ENCODE measurements around the gene AZU1. TPM values are rescaled to one million over a fixed set of nuclear protein-coding genes. Genes with fewer than 3 reads are reported as not detected.

Gene AZU1
- total and polyA plus RNA-seq, 2 of the 8 experiments (the other 6 are each of a cell fraction or from before 2014, with no cell fraction given) = 0.80 to 1.3 TPM

- no peak overlapping the region for H2AFZ ChIP-seq (ENCODE audit: low read length)
Measured at GRCh38 chr19:789701-790060, 38.0 kb upstream of the AZU1 start.

More at GRCh38 chr19:789701-790060, 38.0 kb upstream of the AZU1 start:
- no peak for TF ChIP-seq CTCF (IDR thresholded peaks at IDR 0.05; ENCODE audit: control extremely low read depth in 1 of 3, insufficient read depth in 1 of 3, low read depth in 1 of 3, low read length in 3 of 3)
- no peak for TF ChIP-seq CREB1 (IDR thresholded peaks at IDR 0.05)
- TF ChIP-seq BACH1 (IDR thresholded peaks at IDR 0.05; ENCODE audit: low read length) = peak; percentile 53; the same call in 1 of the 2 replicates
- TF ChIP-seq MAFK (IDR thresholded peaks at IDR 0.05; ENCODE audit: low read depth, low read length) = peak; percentile 27; the same call in 1 of the 2 replicates
- no peak for TF ChIP-seq POU5F1 (IDR thresholded peaks at IDR 0.05; ENCODE audit: low read depth, low read length)
- TF ChIP-seq CEBPB (IDR thresholded peaks at IDR 0.05; ENCODE audit: low read depth, low read length) = 0 out of 2 replicates have a peak, but pooled peaks have one; percentile 20
- no peaks in the 10 kb centered on the region for H3K27me3 ChIP-seq (replicated peaks in 1 of 4; ENCODE audit: control insufficient read depth in 3 of 4, extremely low read depth in 1 of 4, insufficient read depth in 3 of 4, low read length in 3 of 4)
- peaks cover 0 to 36% (median 15%) of the 10 kb centered on the region in 4 experiments; a peak in 6 of 7 replicates for H3K4me1 ChIP-seq (replicated peaks in 1 of 4; ENCODE audit: control insufficient read depth in 3 of 4, insufficient read depth in 4 of 4, low read length in 3 of 4)
- ChIA-PET CTCF (ENCODE audit: partially characterized antibody) (interaction anchor here (0.7 to 5.2 kb wide), 5 partner anchors 9 to 48 kb away, joined by 3 to 23 read pairs (median 4); no protein-coding TSS in a partner anchor), POLR2A (ENCODE audit: partially characterized antibody) (interaction anchor here (0.7 to 5.8 kb wide), 11 partner anchors 9 to 195 kb away, joined by 3 to 85 read pairs (median 4); partner anchors contain the start of genes PTBP1 and WDR18)
- DNase-seq (ENCODE audit: low read depth in 1 of 2, low spot score in 2 of 2) (no peak), FAIRE-seq (no peak)
- H2BK15ac ChIP-seq (ENCODE audit: low read length) = no peak overlapping the region
- no peaks in the 10 kb centered on the region for H3K23me2 ChIP-seq (ENCODE audit: low read depth, low read length)
- 85% methylated on average over 9 of the region's 9 CpGs; no CpG with 5 or more reads in 1 of the 2 experiments for WGBS, 2 experiments (ENCODE audit: extremely low coverage in 1 of 2, insufficient coverage in 1 of 2, insufficient read length in 1 of 2, insufficient replicate concordance in 2 of 2, low coverage in 1 of 2, low lambda C conversion rate in 2 of 2, missing lambda C conversion rate in 1 of 2)
- H3K9me3 ChIP-seq (ENCODE audit: insufficient read depth in 2 of 2, low read depth in 1 of 2, low read length in 1 of 2) = no peaks in the 10 kb centered on the region
- no peak overlapping the region for H3K9ac ChIP-seq (replicated peaks in 1 of 4; ENCODE audit: extremely low read depth in 1 of 4, low read depth in 3 of 4, low read length in 3 of 4)
- H2BK5ac ChIP-seq (ENCODE audit: low read depth, low read length) = peak overlapping the region; percentile 84
- no peaks in the 10 kb centered on the region; the same call in 1 of the 2 replicates for H3K79me1 ChIP-seq (ENCODE audit: low read depth, low read length)
- H4K20me1 ChIP-seq (replicated peaks in 1 of 2; ENCODE audit: control insufficient read depth in 1 of 2, insufficient read depth in 2 of 2, low read length in 2 of 2) = no peaks in the 10 kb centered on the region
- peak overlapping the region; percentile 42; the same call in 1 of the 2 replicates for H3K27ac ChIP-seq (ENCODE audit: low read depth, low read length)
- no peak overlapping the region for H3K23ac ChIP-seq (ENCODE audit: insufficient read length)
- no peak overlapping the region for H3K4me3 ChIP-seq (ENCODE audit: extremely low read depth in 1 of 4, insufficient read depth in 2 of 4, low read depth in 3 of 4, low read length in 4 of 4)
- peak overlapping the region; percentile 89 for H4K8ac ChIP-seq (ENCODE audit: extremely low read depth, insufficient read depth, low read length)
- no peak overlapping the region for H3K14ac ChIP-seq (ENCODE audit: insufficient read length)
- H4K91ac ChIP-seq (replicated peaks; ENCODE audit: insufficient read length, low read length) = peak overlapping the region; percentile 60
- peak overlapping the region; percentile 75 for H3K4ac ChIP-seq (replicated peaks; ENCODE audit: insufficient read length, low read depth, low read length)
- H2AK5ac ChIP-seq (ENCODE audit: low read depth, low read length) = no peak overlapping the region
- peak overlapping the region; percentile 67; the same call in 1 of the 2 replicates for H2BK20ac ChIP-seq (ENCODE audit: low read length)
- no peak overlapping the region; the same call in 1 of the 2 replicates for H3K18ac ChIP-seq (ENCODE audit: extremely low read depth, low read length)
- H2BK120ac ChIP-seq (replicated peaks; ENCODE audit: low read depth, low read length) = peak overlapping the region; percentile 97
- no peaks in the 10 kb centered on the region for H3K36me3 ChIP-seq (ENCODE audit: control insufficient read depth in 2 of 4, insufficient read depth in 4 of 4, low read length in 3 of 4)
- H3K56ac ChIP-seq (replicated peaks; ENCODE audit: insufficient read length, low read depth, low read length) = no peak overlapping the region
- H3K79me2 ChIP-seq (ENCODE audit: control insufficient read depth in 1 of 2, insufficient read depth in 2 of 2, low read length in 2 of 2) = peaks cover 0 to 1% of the 10 kb centered on the region in 2 experiments; a peak in 1 of 4 replicates
- peak overlapping the region; percentile 39 for H4K5ac ChIP-seq (ENCODE audit: insufficient read length, low read depth, low read length)
- peak overlapping the region; percentile 23 to 56; a peak in 3 of 4 replicates for H3K4me2 ChIP-seq (ENCODE audit: insufficient read depth in 1 of 2, low read depth in 2 of 2, low read length in 2 of 2)
- peak overlapping the region; percentile 97; the same call in 1 of the 2 replicates for H2BK12ac ChIP-seq (ENCODE audit: low read depth, low read length)
